WERI-Rb-1 (cell line): ENCODE measurements around the gene WWP2.

Experiments
- DNase-seq: peaks from one replicate; pipeline ENCODE4 v3.0.0-alpha.2; 2020
- H3K27ac ChIP-seq: fragments of 250-450 bp; sonication (Bioruptor Pico); 2 replicates; pipeline ENCODE4 v1.5.1; 2020; ENCODE audit warnings: mild to moderate bottlenecking, moderate library complexity
- H3K27me3 ChIP-seq: fragments of 250-450 bp; sonication (Bioruptor Pico); 2 replicates; pipeline ENCODE4 v1.5.1; 2021; ENCODE audit warnings: mild to moderate bottlenecking, low read depth, moderate library complexity; ENCODE audit not compliant: insufficient read depth, severe bottlenecking
- H3K36me3 ChIP-seq: fragments of 250-450 bp; sonication (Bioruptor Pico); 2 replicates; pipeline ENCODE4 v1.5.1; 2020; ENCODE audit warnings: mild to moderate bottlenecking, moderate library complexity
- H3K4me3 ChIP-seq: 2 replicates; pipeline ENCODE4 v1.5.1; 2011; ENCODE audit warnings: low read depth, mild to moderate bottlenecking, control low read depth, low read length
- H3K9me3 ChIP-seq: fragments of 250-450 bp; sonication (Bioruptor Pico); 2 replicates; pipeline ENCODE4 v1.5.1; 2021; ENCODE audit warnings: mild to moderate bottlenecking, moderate library complexity; ENCODE audit not compliant: severe bottlenecking
- TF ChIP-seq, protein P1 (sequence below): IDR thresholded peaks from 2 replicates; pipeline ENCODE4 v1.5.1; 2011; ENCODE audit warnings: low read depth, mild to moderate bottlenecking, control low read depth, inconsistent platforms, low read length

WWP2 gene

DNA sequence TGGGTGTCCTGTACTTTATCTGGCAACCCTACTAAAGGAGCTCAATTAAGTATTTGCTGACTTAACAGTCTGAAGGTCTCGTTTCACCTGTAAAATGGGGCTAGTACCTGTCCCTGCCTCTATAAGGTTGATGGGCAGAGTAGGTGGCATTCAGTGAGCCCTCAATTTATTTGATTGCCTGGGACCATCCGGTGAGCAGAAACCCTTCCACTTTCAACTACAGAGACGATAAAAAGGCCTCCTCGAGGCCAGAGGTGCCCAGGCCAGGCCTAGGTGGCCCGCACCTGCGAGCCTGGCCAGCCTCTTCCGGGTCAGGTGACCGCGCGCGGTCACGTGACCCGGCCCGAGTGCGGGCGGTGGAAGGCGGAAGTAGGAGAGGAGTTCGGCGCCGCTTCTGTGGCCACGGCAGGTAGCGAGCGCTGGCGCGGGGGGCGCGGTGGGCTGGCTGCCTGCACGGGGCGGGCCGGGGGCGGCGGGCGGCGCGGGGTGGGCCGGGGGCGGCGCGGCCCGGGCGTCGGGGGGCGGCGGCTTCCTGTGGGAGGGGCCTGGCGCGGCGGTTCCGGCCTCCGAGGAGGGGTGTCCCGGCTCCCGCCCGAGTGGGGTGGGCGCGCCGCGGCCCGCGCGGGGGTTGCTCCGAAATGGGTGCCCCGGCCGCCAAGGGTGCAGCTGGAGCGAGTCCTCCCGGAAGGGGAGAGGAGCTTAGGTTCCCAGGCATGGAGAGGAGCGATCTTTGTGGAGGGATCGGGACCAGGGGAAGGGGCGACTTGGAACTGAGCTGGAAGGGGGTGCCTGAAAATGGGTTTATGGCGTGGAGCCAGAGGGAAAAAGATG is at the start of gene WWP2:
WWP2 (plus strand) TSS at position 350 of the 831 bp plus-strand sequence. CDS start 24,679 bp downstream, outside the sequence.
- TF ChIP-seq, protein P1, sequence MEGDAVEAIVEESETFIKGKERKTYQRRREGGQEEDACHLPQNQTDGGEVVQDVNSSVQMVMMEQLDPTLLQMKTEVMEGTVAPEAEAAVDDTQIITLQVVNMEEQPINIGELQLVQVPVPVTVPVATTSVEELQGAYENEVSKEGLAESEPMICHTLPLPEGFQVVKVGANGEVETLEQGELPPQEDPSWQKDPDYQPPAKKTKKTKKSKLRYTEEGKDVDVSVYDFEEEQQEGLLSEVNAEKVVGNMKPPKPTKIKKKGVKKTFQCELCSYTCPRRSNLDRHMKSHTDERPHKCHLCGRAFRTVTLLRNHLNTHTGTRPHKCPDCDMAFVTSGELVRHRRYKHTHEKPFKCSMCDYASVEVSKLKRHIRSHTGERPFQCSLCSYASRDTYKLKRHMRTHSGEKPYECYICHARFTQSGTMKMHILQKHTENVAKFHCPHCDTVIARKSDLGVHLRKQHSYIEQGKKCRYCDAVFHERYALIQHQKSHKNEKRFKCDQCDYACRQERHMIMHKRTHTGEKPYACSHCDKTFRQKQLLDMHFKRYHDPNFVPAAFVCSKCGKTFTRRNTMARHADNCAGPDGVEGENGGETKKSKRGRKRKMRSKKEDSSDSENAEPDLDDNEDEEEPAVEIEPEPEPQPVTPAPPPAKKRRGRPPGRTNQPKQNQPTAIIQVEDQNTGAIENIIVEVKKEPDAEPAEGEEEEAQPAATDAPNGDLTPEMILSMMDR, result no peak
- peak within 1 kb of the TSS; percentile 77 for H3K27ac ChIP-seq

DNA sequence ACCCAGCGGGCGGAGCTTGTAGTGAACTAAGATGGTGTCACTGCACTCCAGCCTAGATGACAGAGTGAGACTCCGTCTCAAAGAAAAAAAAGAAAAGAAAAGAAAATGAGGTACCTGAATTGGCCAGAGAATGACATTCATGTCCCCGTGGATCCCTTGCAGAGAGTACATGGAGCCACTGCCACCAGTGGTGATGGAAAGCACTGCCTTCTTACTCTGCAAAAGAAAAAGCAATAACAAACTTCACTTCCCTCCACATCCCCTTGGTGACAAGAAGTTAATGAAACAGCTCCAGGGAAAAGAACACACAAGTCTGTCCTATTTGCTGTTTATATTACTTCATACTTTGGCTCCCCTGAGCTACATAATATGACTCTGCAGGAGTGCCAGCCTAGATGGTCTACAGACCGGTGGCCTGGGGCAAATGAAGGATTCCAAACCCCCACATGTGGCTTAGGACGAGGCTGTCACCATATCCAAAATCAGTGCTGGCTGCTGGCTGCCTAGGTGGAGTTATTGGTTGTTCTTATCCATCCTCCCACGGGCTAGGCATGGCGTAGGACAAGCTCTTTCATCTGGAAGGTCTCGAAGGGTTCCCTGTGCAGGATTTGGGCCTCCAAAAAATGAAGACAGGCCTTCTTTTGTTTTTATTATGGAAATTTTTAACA is 49.1 kb upstream of the WWP2 start:
- Histone ChIP-seq H3K36me3 (no peaks in the 10 kb centered on the region), H3K27ac (no peak overlapping the region), H3K27me3 (no peaks in the 10 kb centered on the region), H3K9me3 (no peaks in the 10 kb centered on the region), H3K4me3 (no peak overlapping the region)
- TF ChIP-seq, protein P1, result no peak
- DNase-seq, result no peak

More for the DNA sequence above, at the start of gene WWP2:
- Histone ChIP-seq H3K36me3 (no peaks in the 10 kb centered on the region), H3K27me3 (no peaks in the 10 kb centered on the region), H3K4me3 (peak within 1 kb of the TSS; percentile 99), H3K9me3 (no peaks in the 10 kb centered on the region)
- peak; percentile 76 for DNase-seq

- TF ChIP-seq, protein P1, result no peak
- Histone ChIP-seq H3K9me3 (no peaks in the 10 kb centered on the region), H3K27me3 (no peaks in the 10 kb centered on the region), H3K27ac (no peak overlapping the region), H3K4me3 (no peak overlapping the region), H3K36me3 (no peaks in the 10 kb centered on the region)
- DNase-seq, result no peak
These were observed 45.1 kb upstream of the WWP2 start for GRCh38 chr16:69717066-69717465.

DNA sequence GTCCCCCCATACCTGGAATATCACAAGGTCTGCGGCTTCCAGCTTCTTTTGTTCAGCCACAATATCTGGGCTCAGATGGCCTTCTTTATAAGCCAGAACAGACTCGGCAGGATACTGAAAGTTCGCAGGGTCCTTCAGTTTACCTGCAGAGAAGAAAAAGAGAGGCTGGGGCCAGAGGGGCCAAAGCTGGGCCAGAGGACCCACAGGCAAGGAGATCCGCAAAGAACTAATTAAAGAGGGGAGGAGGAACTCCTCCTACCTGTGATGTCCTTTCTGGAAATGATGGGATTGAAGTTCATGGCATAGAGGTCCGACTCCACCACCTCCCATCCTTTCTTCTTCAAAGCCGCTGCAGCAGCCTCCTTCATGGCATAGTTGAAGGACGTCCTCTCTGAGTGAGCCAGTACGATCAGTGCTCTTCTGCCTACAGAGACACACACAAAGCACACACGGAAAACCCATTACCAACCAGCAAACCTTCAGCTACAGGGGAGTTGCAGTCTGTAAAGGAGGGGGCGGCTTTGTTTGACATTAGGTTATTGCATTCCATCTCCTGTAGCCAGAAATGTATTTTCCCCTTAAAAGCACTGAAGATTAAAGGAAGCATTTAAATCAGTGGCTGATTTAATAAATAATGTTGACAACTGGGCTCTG is 43.9 kb upstream of the WWP2 start:
- no peak for DNase-seq
- H3K9me3 ChIP-seq, result no peaks in the 10 kb centered on the region
- no peak overlapping the region for H3K27ac ChIP-seq
- no peaks in the 10 kb centered on the region for H3K36me3 ChIP-seq
- no peaks in the 10 kb centered on the region for H3K27me3 ChIP-seq
- H3K4me3 ChIP-seq, result no peak overlapping the region
- TF ChIP-seq, protein P1, result no peak

GRCh38 chr16:69720822-69721430 is 41.2 kb upstream of the WWP2 start:
- DNase-seq, result no peak
- H3K36me3 ChIP-seq, result no peaks in the 10 kb centered on the region
- H3K4me3 ChIP-seq, result no peak overlapping the region
- TF ChIP-seq, protein P1, result no peak
- H3K27me3 ChIP-seq, result no peaks in the 10 kb centered on the region
- H3K27ac ChIP-seq, result no peak overlapping the region
- no peaks in the 10 kb centered on the region for H3K9me3 ChIP-seq
